Sigmoid colon (tissue), 3 donors: ENCODE data around the gene ICE1.

ENCODE experiments used
- POLR2A ChIP-seq, 2 donors: fragments of 450-650 bp; IDR thresholded peaks; one replicate each; pipeline ENCODE4 v1.6.1; 2016; ENCODE audit warnings: antibody characterized with exemption in 2 of 2, mild to moderate bottlenecking in 2 of 2, moderate library complexity in 2 of 2
- TF ChIP-seq, protein P1 (sequence below), 4 experiments: fragments of 450-650 bp in 3 of 4; fragments of 200-600 bp in 1 of 4; IDR thresholded peaks; one replicate each; pipeline ENCODE4 v1.5.1; 2016 to 2019; ENCODE audit warnings: antibody characterized with exemption in 4 of 4, mild to moderate bottlenecking in 3 of 4, moderate library complexity in 2 of 4

DNA sequence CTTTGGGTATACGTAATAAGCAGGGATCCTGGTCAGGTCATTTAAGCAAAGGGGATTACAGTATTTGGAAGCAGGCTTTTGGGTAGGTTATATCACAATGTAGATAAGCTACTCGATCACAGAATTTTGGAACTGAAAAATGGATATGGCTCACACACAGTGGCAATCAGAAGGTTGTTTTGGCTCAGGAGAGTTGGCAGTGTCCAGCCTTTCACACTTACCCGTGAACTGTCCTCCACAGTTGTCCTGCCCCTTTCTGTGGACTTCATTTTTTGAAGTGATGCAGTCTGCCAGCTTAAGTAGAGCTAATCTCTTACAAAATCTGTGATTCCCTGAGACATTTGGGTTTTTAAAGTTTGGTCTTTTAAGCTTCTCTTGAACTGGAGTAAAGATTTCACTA is 30.7 kb downstream of the ICE1 start:
- no peak for TF ChIP-seq POLR2A (IDR thresholded peaks at IDR 0.05)
- TF ChIP-seq, protein P1, sequence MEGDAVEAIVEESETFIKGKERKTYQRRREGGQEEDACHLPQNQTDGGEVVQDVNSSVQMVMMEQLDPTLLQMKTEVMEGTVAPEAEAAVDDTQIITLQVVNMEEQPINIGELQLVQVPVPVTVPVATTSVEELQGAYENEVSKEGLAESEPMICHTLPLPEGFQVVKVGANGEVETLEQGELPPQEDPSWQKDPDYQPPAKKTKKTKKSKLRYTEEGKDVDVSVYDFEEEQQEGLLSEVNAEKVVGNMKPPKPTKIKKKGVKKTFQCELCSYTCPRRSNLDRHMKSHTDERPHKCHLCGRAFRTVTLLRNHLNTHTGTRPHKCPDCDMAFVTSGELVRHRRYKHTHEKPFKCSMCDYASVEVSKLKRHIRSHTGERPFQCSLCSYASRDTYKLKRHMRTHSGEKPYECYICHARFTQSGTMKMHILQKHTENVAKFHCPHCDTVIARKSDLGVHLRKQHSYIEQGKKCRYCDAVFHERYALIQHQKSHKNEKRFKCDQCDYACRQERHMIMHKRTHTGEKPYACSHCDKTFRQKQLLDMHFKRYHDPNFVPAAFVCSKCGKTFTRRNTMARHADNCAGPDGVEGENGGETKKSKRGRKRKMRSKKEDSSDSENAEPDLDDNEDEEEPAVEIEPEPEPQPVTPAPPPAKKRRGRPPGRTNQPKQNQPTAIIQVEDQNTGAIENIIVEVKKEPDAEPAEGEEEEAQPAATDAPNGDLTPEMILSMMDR (IDR thresholded peaks at IDR 0.05), result no peak
